SJSA1 (cell line): ENCODE measurements around the gene XPO5. TPM values are rescaled to one million over a fixed set of nuclear protein-coding genes. Genes with fewer than 3 reads are reported as not detected.

Experiments
- DNase-seq, 2 experiments: peaks; one replicate each; pipeline ENCODE4 v3.0.0-alpha.2; 2015 to 2020; ENCODE audit warnings: low spot score in 2 of 2, low read depth in 1 of 2
- H3K27ac ChIP-seq: fragments of 250-450 bp; sonication (Bioruptor Pico); 2 replicates; pipeline ENCODE4 v1.5.1; 2020; ENCODE audit warnings: mild to moderate bottlenecking, moderate library complexity
- H3K27me3 ChIP-seq: fragments of 250-450 bp; sonication (Bioruptor Pico); replicated peaks from 2 replicates; pipeline ENCODE4 v1.5.1; 2020; ENCODE audit warnings: mild to moderate bottlenecking, moderate library complexity
- H3K36me3 ChIP-seq: fragments of 250-450 bp; sonication (Bioruptor Pico); 2 replicates; pipeline ENCODE4 v1.5.1; 2020; ENCODE audit warnings: mild to moderate bottlenecking
- H3K4me1 ChIP-seq: fragments of 250-450 bp; sonication (Bioruptor Pico); replicated peaks from 2 replicates; pipeline ENCODE4 v1.6.1; 2021; ENCODE audit warnings: mild to moderate bottlenecking
- H3K4me3 ChIP-seq: fragments of 250-450 bp; sonication (Bioruptor Pico); 2 replicates; pipeline ENCODE4 v1.5.1; 2020; ENCODE audit warnings: mild to moderate bottlenecking
- H3K9me3 ChIP-seq: fragments of 250-450 bp; sonication (Bioruptor Pico); replicated peaks from 2 replicates; pipeline ENCODE4 v1.5.1; 2020; ENCODE audit warnings: mild to moderate bottlenecking
- total RNA-seq: library from RNA; depleted of rRNA; stranded (reverse); fragments of >200 nt; shearing (Covaris generic); gene quantifications from 2 replicates; pipeline ENCODE4 v1.2.3, GENCODE V29; 2014; rRNA removed

Gene XPO5
- total RNA-seq, 1 experiment from 2014 or later: 35.8 TPM

GRCh38 chr6:43476746-43477145 is 99.1 kb downstream of the XPO5 start:
- peak overlapping the region; percentile 57; the same call in 1 of the 2 replicates for H3K4me3 ChIP-seq

DNA sequence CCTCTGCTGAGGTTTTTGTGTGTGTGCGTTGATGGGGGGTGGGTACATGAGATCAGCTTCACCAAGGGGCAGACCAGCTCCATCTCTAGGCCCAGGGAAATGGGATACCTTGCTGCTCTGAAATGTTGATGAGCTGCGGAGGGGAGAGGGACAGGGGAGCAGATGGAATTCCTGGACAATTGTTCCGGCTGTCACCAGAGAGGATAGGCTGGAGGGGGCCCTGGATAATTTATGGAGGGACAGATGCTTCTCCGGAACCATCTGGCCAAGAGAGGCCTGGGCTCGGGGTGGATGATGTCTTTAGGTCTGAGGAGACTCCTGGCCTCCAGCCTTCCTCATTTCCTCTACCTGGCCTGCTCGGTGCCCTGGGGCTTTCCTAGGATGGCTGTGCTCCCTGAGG is 100.3 kb downstream of the XPO5 start:
- no peak overlapping the region for H3K27ac ChIP-seq
- no peaks in the 10 kb centered on the region for H3K27me3 ChIP-seq
- no peak for DNase-seq
- H3K4me1 ChIP-seq: peaks cover 9% of the 10 kb centered on the region
- no peak overlapping the region for H3K4me3 ChIP-seq
- H3K36me3 ChIP-seq: peaks cover 13% of the 10 kb centered on the region
- no peaks in the 10 kb centered on the region for H3K9me3 ChIP-seq

More at GRCh38 chr6:43476746-43477145, 99.1 kb downstream of the XPO5 start:
- DNase-seq: no peak
- Histone ChIP-seq H3K9me3 (no peaks in the 10 kb centered on the region), H3K4me1 (peaks cover 9% of the 10 kb centered on the region), H3K27ac (no peak overlapping the region), H3K27me3 (no peaks in the 10 kb centered on the region), H3K36me3 (peaks cover 13% of the 10 kb centered on the region)

DNA sequence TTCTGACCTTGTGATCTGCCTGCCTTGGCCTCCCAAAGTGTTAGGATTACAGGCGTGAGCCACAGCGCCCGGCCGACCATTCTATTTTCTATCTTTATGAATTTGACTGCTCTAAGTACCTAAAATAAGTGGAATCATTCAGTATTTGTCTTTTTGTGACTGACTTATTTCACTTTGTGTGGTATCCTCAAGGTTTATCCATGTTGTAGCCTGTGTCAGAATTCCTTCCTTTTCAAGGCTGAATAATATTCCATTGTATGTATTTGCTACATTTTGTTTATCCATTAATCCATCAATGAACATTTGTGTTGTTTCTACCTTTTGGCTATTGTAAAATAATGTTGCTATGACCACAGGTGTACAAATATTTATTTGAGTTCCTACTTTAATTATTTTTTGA is 103.3 kb downstream of the XPO5 start:
- no peaks in the 10 kb centered on the region for H3K36me3 ChIP-seq
- H3K4me1 ChIP-seq: no peaks in the 10 kb centered on the region; the same call in 1 of the 2 replicates
- no peak overlapping the region for H3K27ac ChIP-seq
- no peak overlapping the region for H3K4me3 ChIP-seq
- no peaks in the 10 kb centered on the region for H3K9me3 ChIP-seq
- no peak for DNase-seq
- no peaks in the 10 kb centered on the region for H3K27me3 ChIP-seq

Other genes starting within 250 kb of the XPO5 start
- 8.0 and 12.2 TPM in 2 replicates for gene ZNF318, start 206.4 kb downstream of the XPO5 start, total RNA-seq
- gene ABCC10, start 148.5 kb downstream of the XPO5 start, total RNA-seq: 10.9 and 11.3 TPM in 2 replicates
- gene DLK2, start 120.5 kb downstream of the XPO5 start, total RNA-seq: 0.16 TPM in 1 of 2 replicates, not detected in the other
- 18.5 and 24.8 TPM in 2 replicates for gene TJAP1, start 98.5 kb downstream of the XPO5 start, total RNA-seq
- not detected in 2 replicates for gene LRRC73, start 65.7 kb downstream of the XPO5 start, total RNA-seq
- gene YIPF3, start 59.1 kb downstream of the XPO5 start, total RNA-seq: 59.2 and 116 TPM in 2 replicates
- gene POLR1C, start 58.9 kb downstream of the XPO5 start, total RNA-seq: 24.4 and 28.3 TPM in 2 replicates
- 22.6 and 27.3 TPM in 2 replicates for gene POLH, start 147 bp upstream of the XPO5 start, total RNA-seq
- 57.3 and 59.8 TPM in 2 replicates for gene GTPBP2, start 53.2 kb upstream of the XPO5 start, total RNA-seq
- gene MAD2L1BP, start 59.8 kb upstream of the XPO5 start, total RNA-seq: 17.9 and 59.4 TPM in 2 replicates
- gene RSPH9, start 69.0 kb upstream of the XPO5 start, total RNA-seq: not detected in 2 replicates
- 47.9 and 57.6 TPM in 2 replicates for gene MRPS18A, start 111.8 kb upstream of the XPO5 start, total RNA-seq
- gene VEGFA, start 194.2 kb upstream of the XPO5 start, total RNA-seq: 61.0 and 80.2 TPM in 2 replicates